Left ventricle myocardium inferior (tissue), 1 donor: Measurements from ENCODE around the gene TAS2R14. TPM values are rescaled to one million over a fixed set of nuclear protein-coding genes. Genes with fewer than 3 reads are reported as not detected.

Experiments used
- DNase-seq: peaks from one replicate; pipeline ENCODE4 v3.0.0-alpha.2; 2020
- H3K27ac ChIP-seq: fragments of 200-600 bp; replicated peaks from 2 replicates; pipeline ENCODE4 v1.8.0; 2021
- H3K27me3 ChIP-seq: fragments of 200-600 bp; 2 replicates; pipeline ENCODE4 v1.8.0; 2021; ENCODE audit warnings: low read depth
- H3K36me3 ChIP-seq: fragments of 200-600 bp; 2 replicates; pipeline ENCODE4 v1.8.0; 2021
- H3K4me1 ChIP-seq: fragments of 200-600 bp; 2 replicates; pipeline ENCODE4 v1.8.0; 2021
- H3K4me3 ChIP-seq: fragments of 200-600 bp; 2 replicates; pipeline ENCODE4 v1.8.0; 2021; ENCODE audit warnings: mild to moderate bottlenecking, moderate library complexity
- H3K9me3 ChIP-seq: fragments of 200-600 bp; replicated peaks from 2 replicates; pipeline ENCODE4 v1.8.0; 2021
- intact Hi-C: fragments of 100-400 bp; cut with micrococcal nuclease; formaldehyde crosslinking; loops from one replicate; pipeline ENCODE4 v1.11.0; 2022
- total RNA-seq: library from RNA; stranded (reverse); fragmentation: NEBNext Ultra II Directional; extraction: Animal tissue kit (Norgen Biotek cat#: 25700); gene quantifications from one replicate; pipeline ENCODE4 v1.2.1, GENCODE V29; 2021
- TF ChIP-seq, protein P1 (sequence below): fragments of 200-600 bp; IDR thresholded peaks from 2 replicates; pipeline ENCODE4 v1.8.0; 2021; ENCODE audit warnings: antibody characterized with exemption, mild to moderate bottlenecking, borderline replicate concordance
- donor health status: DM: no; HTN: yes; CAD: no; lungs with severe emphysema.

TAS2R14 gene
- total RNA-seq, 1 donor from 2014 or later: 0.58 TPM

DNA sequence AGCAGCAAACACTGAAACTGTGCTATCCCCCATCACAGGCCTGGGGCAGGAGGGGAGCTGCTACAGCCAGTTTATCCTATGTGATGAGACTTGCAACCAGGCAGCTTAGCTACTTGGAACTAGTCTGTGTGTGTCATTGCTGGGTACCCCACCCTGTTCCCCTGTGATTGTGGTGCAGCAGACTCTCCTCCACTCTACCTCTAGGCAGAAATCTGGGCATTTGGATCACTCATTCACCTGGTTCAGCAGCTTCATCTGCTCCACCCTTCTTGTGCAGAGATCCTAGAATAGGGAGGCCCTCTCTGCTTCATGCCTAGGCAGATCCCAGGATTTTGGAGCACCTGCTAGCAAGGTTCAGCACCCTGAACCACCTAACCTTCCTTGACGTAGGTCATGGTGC is 38.5 kb downstream of the TAS2R14 start:
- no peak for DNase-seq
- Histone ChIP-seq H3K4me1 (no peaks in the 10 kb centered on the region), H3K36me3 (peaks cover 8% of the 10 kb centered on the region), H3K27me3 (no peaks in the 10 kb centered on the region), H3K4me3 (no peak overlapping the region), H3K27ac (no peak overlapping the region), H3K9me3 (peaks cover 38% of the 10 kb centered on the region)
- intact Hi-C loops: no loop called here
- TF ChIP-seq, protein P1, sequence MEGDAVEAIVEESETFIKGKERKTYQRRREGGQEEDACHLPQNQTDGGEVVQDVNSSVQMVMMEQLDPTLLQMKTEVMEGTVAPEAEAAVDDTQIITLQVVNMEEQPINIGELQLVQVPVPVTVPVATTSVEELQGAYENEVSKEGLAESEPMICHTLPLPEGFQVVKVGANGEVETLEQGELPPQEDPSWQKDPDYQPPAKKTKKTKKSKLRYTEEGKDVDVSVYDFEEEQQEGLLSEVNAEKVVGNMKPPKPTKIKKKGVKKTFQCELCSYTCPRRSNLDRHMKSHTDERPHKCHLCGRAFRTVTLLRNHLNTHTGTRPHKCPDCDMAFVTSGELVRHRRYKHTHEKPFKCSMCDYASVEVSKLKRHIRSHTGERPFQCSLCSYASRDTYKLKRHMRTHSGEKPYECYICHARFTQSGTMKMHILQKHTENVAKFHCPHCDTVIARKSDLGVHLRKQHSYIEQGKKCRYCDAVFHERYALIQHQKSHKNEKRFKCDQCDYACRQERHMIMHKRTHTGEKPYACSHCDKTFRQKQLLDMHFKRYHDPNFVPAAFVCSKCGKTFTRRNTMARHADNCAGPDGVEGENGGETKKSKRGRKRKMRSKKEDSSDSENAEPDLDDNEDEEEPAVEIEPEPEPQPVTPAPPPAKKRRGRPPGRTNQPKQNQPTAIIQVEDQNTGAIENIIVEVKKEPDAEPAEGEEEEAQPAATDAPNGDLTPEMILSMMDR: no peak

DNA sequence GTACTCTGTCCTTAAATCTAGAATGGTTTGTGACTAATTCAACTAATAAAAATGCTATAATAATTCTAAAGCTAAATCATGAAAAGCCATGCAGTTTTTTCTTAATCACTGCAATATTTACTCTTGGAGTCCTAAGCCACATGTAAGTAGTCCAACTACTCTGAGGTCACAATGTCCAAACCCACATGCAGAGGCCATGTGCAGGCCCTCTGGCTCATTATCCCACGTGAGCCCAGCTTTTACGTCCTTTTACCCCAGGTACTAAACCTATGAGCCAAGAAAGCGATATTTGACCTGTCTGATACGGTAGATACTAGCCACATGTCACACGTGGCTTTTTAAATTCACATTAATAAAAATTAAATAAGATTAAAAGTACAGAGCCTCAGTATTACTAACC is 42.2 kb downstream of the TAS2R14 start:
- no peaks in the 10 kb centered on the region for H3K36me3 ChIP-seq
- H3K4me3 ChIP-seq: no peak overlapping the region
- DNase-seq: no peak
- H3K27me3 ChIP-seq: no peaks in the 10 kb centered on the region
- TF ChIP-seq, protein P1: no peak
- no peaks in the 10 kb centered on the region for H3K4me1 ChIP-seq
- H3K9me3 ChIP-seq: peaks cover under 1% of the 10 kb centered on the region
- intact Hi-C loops: no loop called here
- H3K27ac ChIP-seq: no peak overlapping the region

DNA sequence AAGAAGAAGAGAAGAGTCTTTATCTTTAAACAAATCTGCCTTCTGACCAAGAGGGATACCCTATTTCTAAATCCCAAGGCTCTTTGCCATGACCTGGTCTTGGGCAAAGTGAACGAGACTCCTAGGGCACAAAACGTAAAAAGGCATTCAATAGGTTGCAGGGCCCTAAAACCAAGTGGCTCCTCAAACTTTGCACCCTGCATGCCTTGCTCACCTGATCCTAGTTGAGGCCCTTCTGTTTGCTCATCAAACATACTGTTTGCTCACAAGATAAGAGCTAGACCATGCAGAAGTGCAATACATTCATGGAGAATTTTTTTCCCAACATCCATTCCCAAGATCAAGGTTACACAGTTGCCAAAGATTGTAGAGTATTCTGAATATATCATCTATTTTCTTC is 47.1 kb downstream of the TAS2R14 start:
- Histone ChIP-seq H3K9me3 (no peaks in the 10 kb centered on the region), H3K27me3 (no peaks in the 10 kb centered on the region), H3K4me3 (no peak overlapping the region), H3K36me3 (no peaks in the 10 kb centered on the region), H3K4me1 (no peaks in the 10 kb centered on the region), H3K27ac (no peak overlapping the region)
- DNase-seq: no peak
- TF ChIP-seq, protein P1: no peak
- intact Hi-C loops: no loop called here

DNA sequence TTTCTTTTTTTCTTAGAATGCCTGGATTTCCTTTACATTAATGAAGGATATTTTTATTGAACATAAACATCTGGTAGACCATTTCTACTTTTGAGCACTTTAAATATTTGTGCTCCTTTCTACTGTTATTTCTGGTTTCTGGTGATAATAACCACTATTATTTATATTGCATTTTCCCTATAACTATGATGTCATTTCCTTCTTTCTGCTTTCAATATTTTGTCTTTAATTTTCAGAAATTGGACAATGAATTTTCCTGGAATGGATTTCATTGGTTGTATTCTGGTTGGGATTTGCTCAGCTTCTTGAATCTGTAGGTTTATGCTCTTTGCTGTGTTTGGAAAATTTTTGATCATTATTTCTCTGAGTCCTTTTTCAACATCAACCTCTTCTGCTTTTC is 49.8 kb downstream of the TAS2R14 start:
- H3K4me3 ChIP-seq: no peak overlapping the region
- no peaks in the 10 kb centered on the region for H3K9me3 ChIP-seq
- H3K4me1 ChIP-seq: peaks cover 9% of the 10 kb centered on the region
- intact Hi-C loops: no loop called here
- TF ChIP-seq, protein P1: no peak
- no peaks in the 10 kb centered on the region for H3K27me3 ChIP-seq
- no peak overlapping the region for H3K27ac ChIP-seq
- no peaks in the 10 kb centered on the region for H3K36me3 ChIP-seq
- no peak for DNase-seq

Other genes with a start within 250 kb of the TAS2R14 start
- 903 TPM for gene YBX3, start 215.9 kb downstream of the TAS2R14 start, total RNA-seq
- gene TAS2R7, start 136.6 kb downstream of the TAS2R14 start, total RNA-seq: not detected
- gene TAS2R8, start 132.0 kb downstream of the TAS2R14 start, total RNA-seq: not detected
- gene TAS2R9, start 129.1 kb downstream of the TAS2R14 start, total RNA-seq: not detected
- gene TAS2R10, start 112.9 kb downstream of the TAS2R14 start, total RNA-seq: not detected
- gene PRR4, start 89.8 kb downstream of the TAS2R14 start, total RNA-seq: 1.2 TPM
- gene PRH1, start 55.0 kb downstream of the TAS2R14 start, total RNA-seq: 5.6 TPM
- 0.41 TPM for gene TAS2R13, start 29.7 kb downstream of the TAS2R14 start, total RNA-seq
- gene PRH2, start 10.0 kb downstream of the TAS2R14 start, total RNA-seq: not detected
- gene TAS2R50, start 47.6 kb upstream of the TAS2R14 start, total RNA-seq: 0.47 TPM
- 0.44 TPM for gene TAS2R20, start 59.0 kb upstream of the TAS2R14 start, total RNA-seq
- 0.38 TPM for gene TAS2R19, start 83.4 kb upstream of the TAS2R14 start, total RNA-seq
- 0.88 TPM for gene TAS2R31, start 92.1 kb upstream of the TAS2R14 start, total RNA-seq
- 0.30 TPM for gene TAS2R46, start 123.0 kb upstream of the TAS2R14 start, total RNA-seq
- gene TAS2R43, start 153.1 kb upstream of the TAS2R14 start, total RNA-seq: not detected
- 0.44 TPM for gene TAS2R30, start 195.4 kb upstream of the TAS2R14 start, total RNA-seq
- gene SMIM10L1, start 231.9 kb upstream of the TAS2R14 start, total RNA-seq: 17.2 TPM
- not detected for gene TAS2R42, start 247.7 kb upstream of the TAS2R14 start, total RNA-seq